Tibial artery (tissue), 4 donors: ENCODE data around the gene MSANTD3.

Experiments used
- DNase-seq, 2 donors: peaks; one replicate each; pipeline ENCODE4 v3.0.0-alpha.2; 2019
- H3K27ac ChIP-seq, 2 donors: fragments of 200-600 bp; sonication (generic) in 1 of 2; 1 replicate in 1 of 2; 2 replicates in 1 of 2; pipeline ENCODE4 v1.5.1; 2018 to 2019; ENCODE audit warnings: mild to moderate bottlenecking in 1 of 2
- H3K27me3 ChIP-seq, 2 donors: fragments of 200-600 bp; sonication (generic) in 1 of 2; one replicate each; pipeline versions ENCODE4 v1.5.1 to v1.6.0; 2016 to 2019
- H3K36me3 ChIP-seq, 3 donors: fragments of 200-600 bp; sonication (generic) in 2 of 3; one replicate each; pipeline ENCODE4 v1.5.1; 2016 to 2019; ENCODE audit warnings: mild to moderate bottlenecking in 2 of 3
- H3K4me1 ChIP-seq, 4 donors: fragments of 200-600 bp; sonication (generic) in 2 of 4; 1 replicate in 3 of 4; 2 replicates in 1 of 4; pipeline ENCODE4 v1.5.1; 2016 to 2019
- H3K4me3 ChIP-seq, 2 donors: fragments of 200-600 bp; sonication (generic) in 1 of 2; 1 replicate in 1 of 2; 2 replicates in 1 of 2; pipeline ENCODE4 v1.5.1; 2018 to 2019; ENCODE audit warnings: mild to moderate bottlenecking in 2 of 2
- H3K9me3 ChIP-seq, 3 donors: fragments of 200-600 bp; sonication (generic) in 1 of 3; one replicate each; pipeline ENCODE4 v1.5.1; 2016 to 2019
- CTCF ChIP-seq, 2 experiments: fragments of 200-600 bp in 1 of 2; fragments of 450-650 bp in 1 of 2; IDR thresholded peaks; one replicate each; pipeline ENCODE4 v1.5.1; 2017 to 2019; ENCODE audit warnings: antibody characterized with exemption in 2 of 2, mild to moderate bottlenecking in 1 of 2, moderate library complexity in 1 of 2
- intact Hi-C: fragments of 100-400 bp; cut with DNase I; formaldehyde crosslinking; loops from one replicate; pipeline ENCODE4 v1.15.0; 2023; ENCODE audit warnings: low total_unique reads

Gene MSANTD3

GRCh38 chr9:100396769-100397168, 30.2 kb upstream of the MSANTD3 start:
- intact Hi-C loops: no loop called here
- H3K27me3 ChIP-seq: no peaks in the 10 kb centered on the region
- no peak overlapping the region for H3K4me3 ChIP-seq
- no peaks in the 10 kb centered on the region for H3K9me3 ChIP-seq
- no peaks in the 10 kb centered on the region for H3K4me1 ChIP-seq
- H3K36me3 ChIP-seq: peaks cover 0 to 9% (median 4%) of the 10 kb centered on the region in 3 donors
- no peak for TF ChIP-seq CTCF (IDR thresholded peaks at IDR 0.05)
- H3K27ac ChIP-seq: no peak overlapping the region
- DNase-seq: no peak

DNA sequence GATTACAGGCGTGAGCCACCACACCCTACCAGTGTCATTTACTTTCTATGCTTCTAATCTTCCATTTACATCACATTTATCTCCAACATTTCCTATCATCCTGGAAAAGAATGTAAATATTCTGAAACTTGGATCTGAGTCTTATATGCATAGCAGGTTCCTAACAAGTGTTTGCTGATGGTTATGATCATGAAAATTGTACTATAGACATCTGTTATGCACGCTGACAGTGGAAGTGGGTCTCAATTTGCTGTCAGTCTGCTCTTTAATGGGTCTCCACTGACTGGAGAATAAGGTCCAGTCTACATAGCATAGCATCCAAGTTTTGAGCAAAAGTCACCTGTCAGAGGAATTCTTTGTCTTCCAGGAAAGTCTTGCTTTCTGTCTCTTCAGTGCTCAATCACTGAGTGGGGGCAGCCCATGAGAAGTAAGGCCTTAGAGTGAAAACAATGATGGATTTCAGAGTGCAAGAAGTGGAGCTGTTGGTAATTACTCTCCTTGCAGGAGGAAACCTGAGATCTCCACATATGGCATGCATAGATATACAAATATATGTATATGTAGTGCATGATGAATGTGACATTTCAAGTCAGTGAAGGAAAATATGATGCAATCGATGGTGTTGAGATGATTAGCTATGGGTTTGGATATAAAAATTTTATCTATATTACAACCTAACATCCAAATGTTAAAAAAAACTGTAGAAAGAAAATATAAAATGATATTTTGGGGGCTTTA, 29.2 kb upstream of the MSANTD3 start:
- Histone ChIP-seq H3K36me3 (peaks cover 0 to 5% (median 4%) of the 10 kb centered on the region in 3 donors), H3K4me3 (no peak overlapping the region), H3K4me1 (no peaks in the 10 kb centered on the region), H3K27ac (no peak overlapping the region), H3K27me3 (no peaks in the 10 kb centered on the region), H3K9me3 (no peaks in the 10 kb centered on the region)
- no peak for TF ChIP-seq CTCF (IDR thresholded peaks at IDR 0.05)
- intact Hi-C loops: no loop called here
- DNase-seq: no peak

DNA sequence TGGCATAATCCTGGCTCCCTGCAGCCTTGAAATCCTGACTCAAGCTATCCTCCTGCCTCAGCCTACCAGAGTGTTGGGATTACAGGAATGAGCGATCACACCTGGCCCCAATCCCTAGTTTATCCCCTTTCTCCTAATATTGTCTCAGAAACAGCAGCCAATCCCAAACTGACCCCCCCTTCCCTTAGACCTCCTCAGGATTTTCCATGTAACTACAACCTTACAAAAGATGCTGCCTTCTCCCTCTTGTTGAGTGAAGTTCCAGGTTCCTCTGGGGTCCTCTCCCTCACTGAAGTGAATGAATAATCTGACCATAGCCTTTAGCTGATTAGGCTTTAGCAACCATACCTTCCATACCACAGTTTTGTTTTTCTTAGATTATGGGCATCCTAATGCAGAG, 25.9 kb upstream of the MSANTD3 start:
- no peak for DNase-seq
- intact Hi-C loops: no loop called here
- H3K4me1 ChIP-seq: no peaks in the 10 kb centered on the region
- no peak for TF ChIP-seq CTCF (IDR thresholded peaks at IDR 0.05)
- no peaks in the 10 kb centered on the region for H3K9me3 ChIP-seq
- no peak overlapping the region for H3K27ac ChIP-seq
- no peak overlapping the region for H3K4me3 ChIP-seq
- no peaks in the 10 kb centered on the region for H3K27me3 ChIP-seq
- no peaks in the 10 kb centered on the region for H3K36me3 ChIP-seq

DNA sequence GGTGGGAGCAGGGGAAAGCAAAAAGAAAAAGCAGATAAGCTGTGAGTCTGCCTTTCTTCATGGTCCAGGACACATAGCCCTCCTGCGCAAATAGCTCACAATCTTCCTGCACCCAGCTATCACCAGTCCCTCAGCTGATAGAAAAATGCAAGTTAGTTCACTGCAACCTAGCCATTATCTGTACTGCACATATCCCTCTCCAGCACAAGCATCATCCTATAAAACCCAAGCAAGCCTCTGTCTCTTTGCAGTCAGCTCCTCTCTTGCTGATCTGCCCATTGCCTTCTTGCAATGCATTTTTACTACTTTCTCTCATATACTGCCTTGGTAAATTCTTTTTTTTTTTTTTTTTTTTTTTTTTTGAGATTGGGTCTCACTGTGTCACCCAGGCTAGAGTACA, 20.0 kb upstream of the MSANTD3 start:
- Histone ChIP-seq H3K4me3 (no peak overlapping the region), H3K4me1 (peaks cover 0 to 5% (median under 1%) of the 10 kb centered on the region in 4 donors), H3K36me3 (no peaks in the 10 kb centered on the region), H3K27ac (no peak overlapping the region), H3K27me3 (no peaks in the 10 kb centered on the region), H3K9me3 (no peaks in the 10 kb centered on the region)
- no peak for TF ChIP-seq CTCF (IDR thresholded peaks at IDR 0.05)
- intact Hi-C loops: no loop called here
- no peak for DNase-seq

GRCh38 chr9:100408546-100409175, 18.3 kb upstream of the MSANTD3 start:
- intact Hi-C loops: no loop called here
- DNase-seq: no peak
- Histone ChIP-seq H3K27me3 (no peaks in the 10 kb centered on the region), H3K9me3 (no peaks in the 10 kb centered on the region), H3K27ac (no peak overlapping the region), H3K4me3 (no peak overlapping the region), H3K36me3 (no peaks in the 10 kb centered on the region), H3K4me1 (peaks cover 0 to 9% (median 3%) of the 10 kb centered on the region in 4 donors)
- TF ChIP-seq CTCF (IDR thresholded peaks at IDR 0.05): no peak
